Measurements from ENCODE around the gene KPNB1.

DNA sequence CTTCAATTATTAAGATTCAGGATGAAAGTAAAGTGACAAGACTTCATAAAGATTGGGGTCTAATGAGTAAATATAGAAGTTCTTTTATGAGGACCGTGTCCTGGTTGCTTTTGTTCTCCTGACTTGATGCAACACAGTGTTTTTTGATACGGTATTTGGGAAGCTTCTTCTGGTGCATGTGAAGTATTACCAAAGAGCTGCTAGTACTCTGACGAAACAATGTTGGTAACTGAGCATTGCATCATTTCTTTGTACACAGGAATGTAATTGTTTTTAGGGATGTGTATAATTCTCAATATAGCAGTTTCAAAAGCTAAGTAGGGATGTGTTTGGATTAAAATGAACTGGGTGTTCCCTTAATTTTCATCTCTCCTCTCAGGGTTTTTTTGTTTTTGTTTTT is 15.9 kb downstream of the KPNB1 start:
- TF ChIP-seq, protein P1, sequence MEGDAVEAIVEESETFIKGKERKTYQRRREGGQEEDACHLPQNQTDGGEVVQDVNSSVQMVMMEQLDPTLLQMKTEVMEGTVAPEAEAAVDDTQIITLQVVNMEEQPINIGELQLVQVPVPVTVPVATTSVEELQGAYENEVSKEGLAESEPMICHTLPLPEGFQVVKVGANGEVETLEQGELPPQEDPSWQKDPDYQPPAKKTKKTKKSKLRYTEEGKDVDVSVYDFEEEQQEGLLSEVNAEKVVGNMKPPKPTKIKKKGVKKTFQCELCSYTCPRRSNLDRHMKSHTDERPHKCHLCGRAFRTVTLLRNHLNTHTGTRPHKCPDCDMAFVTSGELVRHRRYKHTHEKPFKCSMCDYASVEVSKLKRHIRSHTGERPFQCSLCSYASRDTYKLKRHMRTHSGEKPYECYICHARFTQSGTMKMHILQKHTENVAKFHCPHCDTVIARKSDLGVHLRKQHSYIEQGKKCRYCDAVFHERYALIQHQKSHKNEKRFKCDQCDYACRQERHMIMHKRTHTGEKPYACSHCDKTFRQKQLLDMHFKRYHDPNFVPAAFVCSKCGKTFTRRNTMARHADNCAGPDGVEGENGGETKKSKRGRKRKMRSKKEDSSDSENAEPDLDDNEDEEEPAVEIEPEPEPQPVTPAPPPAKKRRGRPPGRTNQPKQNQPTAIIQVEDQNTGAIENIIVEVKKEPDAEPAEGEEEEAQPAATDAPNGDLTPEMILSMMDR (IDR thresholded peaks at IDR 0.05; ENCODE audit: insufficient read depth, low read length, poor library complexity, severe bottlenecking) = no peak
- no peak for TF ChIP-seq EZH2phosphoT487 (conservative IDR thresholded peaks at IDR 0.05; ENCODE audit: low read length)

Data from SU-DHL-6 (cell line).